ENCODE measurements around the gene IPO4.

IPO4 gene

DNA sequence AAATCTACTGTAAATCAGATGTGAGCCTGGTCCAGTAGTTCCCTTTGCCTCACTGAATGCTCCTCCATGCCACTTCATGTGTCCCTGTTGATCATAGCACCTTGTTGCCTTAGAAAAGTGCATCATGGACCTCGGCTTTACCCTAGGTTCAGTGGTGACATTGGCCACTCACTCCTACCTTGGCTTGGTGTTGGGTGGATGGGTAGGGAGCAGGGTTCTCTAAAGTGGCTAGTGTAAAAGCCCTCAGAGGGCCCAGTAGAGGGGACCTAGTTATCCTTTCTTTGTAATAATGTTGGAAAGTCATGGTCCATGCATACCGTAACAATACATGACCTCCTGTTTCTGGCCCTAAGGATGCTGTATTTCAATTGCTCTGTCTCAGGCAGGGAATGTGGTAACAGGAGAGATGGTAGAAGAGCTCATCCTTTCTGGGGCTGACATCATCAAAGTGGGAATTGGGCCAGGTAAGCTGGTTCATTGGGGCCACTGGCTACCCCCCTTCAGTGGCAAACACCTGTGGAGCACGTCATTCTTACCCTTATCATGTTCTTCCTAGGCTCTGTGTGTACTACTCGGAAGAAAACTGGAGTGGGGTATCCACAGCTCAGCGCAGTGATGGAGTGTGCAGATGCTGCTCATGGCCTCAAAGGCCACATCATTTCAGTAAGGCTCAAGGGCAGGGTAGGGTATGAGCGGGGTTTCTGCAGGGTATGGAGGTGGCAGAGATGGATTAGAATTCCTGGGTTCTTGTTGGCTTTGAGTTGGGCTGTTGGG, 48.3 kb upstream of the IPO4 start:
- Histone ChIP-seq H3K4me3 (ENCODE audit: low read depth, low read length) (no peak overlapping the region), H3K36me3 (ENCODE audit: control insufficient read depth in 2 of 2, insufficient read depth in 1 of 2, low read length in 2 of 2) (peaks cover 13 to 74% of the 10 kb centered on the region in 2 experiments; a peak in 2 of 3 replicates), H3K27ac (ENCODE audit: extremely low read depth, low read depth, low read length) (no peak overlapping the region), H3K4me1 (ENCODE audit: control insufficient read depth, insufficient read depth, low read length) (peaks cover 7% of the 10 kb centered on the region), H3K9me3 (ENCODE audit: control insufficient read depth, insufficient read depth, low read depth, low read length) (no peaks in the 10 kb centered on the region)
- peak; percentile 75 for TF ChIP-seq SCRT2 (tag by site-specific recombination; IDR thresholded peaks at IDR 0.05)
- TF ChIP-seq ZNF426 (tag by site-specific recombination; IDR thresholded peaks at IDR 0.05) = no peak
- TF ChIP-seq ZNF624 (tag by site-specific recombination; IDR thresholded peaks at IDR 0.05) = no peak
- no peak for TF ChIP-seq ZNF324 (tag by site-specific recombination; IDR thresholded peaks at IDR 0.05)
- CTCF ChIA-PET = interaction anchor here (0.5 to 2.9 kb wide), 3 partner anchors 8 to 61 kb away, joined by 3 to 20 read pairs (median 5); no protein-coding TSS in a partner anchor
- POLR2A ChIA-PET = interaction anchor here (1.4 to 1.7 kb wide), 2 partner anchors 21 to 24 kb away, joined by 4 read pairs; partner anchors contain the start of genes CHMP4A and MDP1

DNA sequence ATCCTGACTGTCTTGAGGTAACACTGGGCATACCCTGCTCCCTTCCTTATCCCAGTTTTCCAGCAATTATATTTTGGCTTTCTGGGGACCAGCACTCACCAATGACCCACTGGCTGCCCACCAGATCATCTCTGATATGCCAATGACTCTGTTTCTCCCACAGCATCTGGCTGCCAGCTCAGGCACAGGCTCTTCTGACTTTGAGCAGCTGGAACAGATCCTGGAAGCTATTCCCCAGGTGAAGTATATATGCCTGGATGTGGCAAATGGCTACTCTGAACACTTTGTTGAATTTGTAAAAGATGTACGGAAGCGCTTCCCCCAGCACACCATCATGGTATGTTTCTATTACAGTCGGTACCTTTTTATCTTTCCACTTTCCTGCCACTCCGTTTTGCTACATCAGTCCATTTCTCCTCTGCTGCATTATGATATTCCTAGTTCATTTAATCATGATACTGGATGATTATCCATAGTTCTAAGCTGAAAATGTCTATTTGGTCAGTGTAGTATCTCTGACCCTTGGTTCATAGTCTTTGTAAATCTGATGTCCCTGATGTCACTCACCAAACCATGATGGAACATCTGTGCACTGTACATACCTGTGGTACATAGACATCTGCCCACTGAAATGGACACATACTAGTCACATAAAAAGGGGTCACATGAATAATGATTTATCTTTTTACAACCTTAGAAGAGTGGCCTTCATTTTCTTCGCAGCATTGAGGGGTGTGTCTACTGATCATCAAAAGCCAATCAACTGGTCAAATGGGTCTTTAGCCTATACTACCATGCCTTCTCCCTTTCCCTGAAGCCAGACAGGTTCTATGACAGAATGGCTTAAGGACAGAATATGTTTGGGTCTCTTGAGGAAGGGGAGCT, 47.4 kb upstream of the IPO4 start:
- POLR2A ChIA-PET = interaction anchor here (1.4 to 1.5 kb wide), 2 partner anchors 23 kb away, joined by 4 to 5 read pairs; partner anchors contain the start of gene CHMP4A
- H3K4me1 ChIP-seq (ENCODE audit: control insufficient read depth, insufficient read depth, low read length) = peaks cover 7% of the 10 kb centered on the region
- CTCF ChIA-PET = interaction anchor here (0.7 to 2.9 kb wide), 3 partner anchors 21 to 97 kb away, joined by 5 to 20 read pairs (median 6); no protein-coding TSS in a partner anchor
- peaks cover 13 to 70% of the 10 kb centered on the region in 2 experiments; a peak in 2 of 3 replicates for H3K36me3 ChIP-seq (ENCODE audit: control insufficient read depth in 2 of 2, insufficient read depth in 1 of 2, low read length in 2 of 2)
- no peak overlapping the region for H3K27ac ChIP-seq (ENCODE audit: extremely low read depth, low read depth, low read length)
- no peak for TF ChIP-seq ZNF324 (tag by site-specific recombination; IDR thresholded peaks at IDR 0.05)
- no peak overlapping the region for H3K4me3 ChIP-seq (ENCODE audit: low read depth, low read length)
- H3K9me3 ChIP-seq (ENCODE audit: control insufficient read depth, insufficient read depth, low read depth, low read length) = no peaks in the 10 kb centered on the region

DNA sequence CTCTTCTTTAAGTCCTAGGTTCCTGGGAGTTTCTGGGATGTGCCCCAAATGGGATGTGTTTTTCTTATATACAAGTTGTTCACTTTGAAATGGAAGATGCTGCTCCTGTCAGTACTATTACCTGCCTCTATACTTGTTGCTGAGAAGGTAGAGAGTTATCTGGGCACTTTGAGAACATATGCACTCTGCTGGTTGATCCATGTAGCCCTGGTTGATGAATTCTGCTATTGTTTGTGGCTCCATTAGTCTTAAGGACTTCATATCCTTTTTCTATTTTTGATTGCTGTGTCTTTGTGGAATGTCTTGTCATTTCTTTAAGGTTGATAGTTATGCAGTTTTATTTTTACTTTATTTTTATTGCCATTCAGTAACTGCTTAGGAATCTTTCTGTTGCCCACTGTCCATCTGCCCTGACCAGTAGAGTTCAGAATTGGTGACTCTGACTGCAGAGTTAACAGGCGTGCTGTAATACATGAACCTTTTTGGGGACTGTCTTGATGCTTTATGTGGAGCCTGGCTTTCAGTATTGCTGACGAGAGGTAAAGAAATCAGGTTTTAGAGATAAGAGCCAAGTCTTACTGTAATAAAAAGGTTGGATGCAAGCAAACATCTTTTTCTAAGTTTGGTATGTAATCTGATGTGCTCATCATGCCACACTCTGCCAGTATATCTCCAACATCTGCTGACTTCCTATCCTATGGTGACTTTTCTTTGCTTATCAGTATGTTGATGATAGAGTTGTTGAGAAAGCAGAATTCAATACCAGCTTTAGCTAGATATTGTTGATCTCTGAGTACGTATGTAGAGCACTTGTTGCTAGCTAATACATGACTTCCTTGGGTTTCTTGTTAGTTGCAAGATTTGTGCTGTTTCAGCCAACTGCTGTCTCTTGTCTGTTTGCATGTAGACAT, 45.7 kb upstream of the IPO4 start:
- no peak overlapping the region for H3K4me3 ChIP-seq (ENCODE audit: low read depth, low read length)
- H3K9me3 ChIP-seq (ENCODE audit: control insufficient read depth, insufficient read depth, low read depth, low read length) = no peaks in the 10 kb centered on the region
- POLR2A ChIA-PET = interaction anchor here (0.6 to 1.8 kb wide), 6 partner anchors 8 to 889 kb away, joined by 3 to 10 read pairs (median 4); partner anchors contain the start of genes CHMP4A, CIDEB, IPO4 and TINF2
- H3K36me3 ChIP-seq (ENCODE audit: control insufficient read depth in 2 of 2, insufficient read depth in 1 of 2, low read length in 2 of 2) = peaks cover 12 to 58% of the 10 kb centered on the region in 2 experiments; a peak in 2 of 3 replicates
- H3K27ac ChIP-seq (ENCODE audit: extremely low read depth, low read depth, low read length) = no peak overlapping the region
- CTCF ChIA-PET = interaction anchor here (0.9 to 2.9 kb wide), 5 partner anchors 8 to 99 kb away, joined by 3 to 20 read pairs (median 6); partner anchors contain the start of genes CIDEB, MDP1 and TINF2
- peak; percentile 86 for TF ChIP-seq SCRT2 (tag by site-specific recombination; IDR thresholded peaks at IDR 0.05)
- peak; percentile 44; the same call in 1 of the 2 replicates for TF ChIP-seq SCRT1 (tag by site-specific recombination; IDR thresholded peaks at IDR 0.05; ENCODE audit: borderline replicate concordance)
- TF ChIP-seq ZNF600 (tag by site-specific recombination; IDR thresholded peaks at IDR 0.05) = no peak
- TF ChIP-seq, protein P1, sequence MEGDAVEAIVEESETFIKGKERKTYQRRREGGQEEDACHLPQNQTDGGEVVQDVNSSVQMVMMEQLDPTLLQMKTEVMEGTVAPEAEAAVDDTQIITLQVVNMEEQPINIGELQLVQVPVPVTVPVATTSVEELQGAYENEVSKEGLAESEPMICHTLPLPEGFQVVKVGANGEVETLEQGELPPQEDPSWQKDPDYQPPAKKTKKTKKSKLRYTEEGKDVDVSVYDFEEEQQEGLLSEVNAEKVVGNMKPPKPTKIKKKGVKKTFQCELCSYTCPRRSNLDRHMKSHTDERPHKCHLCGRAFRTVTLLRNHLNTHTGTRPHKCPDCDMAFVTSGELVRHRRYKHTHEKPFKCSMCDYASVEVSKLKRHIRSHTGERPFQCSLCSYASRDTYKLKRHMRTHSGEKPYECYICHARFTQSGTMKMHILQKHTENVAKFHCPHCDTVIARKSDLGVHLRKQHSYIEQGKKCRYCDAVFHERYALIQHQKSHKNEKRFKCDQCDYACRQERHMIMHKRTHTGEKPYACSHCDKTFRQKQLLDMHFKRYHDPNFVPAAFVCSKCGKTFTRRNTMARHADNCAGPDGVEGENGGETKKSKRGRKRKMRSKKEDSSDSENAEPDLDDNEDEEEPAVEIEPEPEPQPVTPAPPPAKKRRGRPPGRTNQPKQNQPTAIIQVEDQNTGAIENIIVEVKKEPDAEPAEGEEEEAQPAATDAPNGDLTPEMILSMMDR (tag by site-specific recombination; IDR thresholded peaks at IDR 0.05) = 0 out of 2 replicates have a peak, but pooled peaks have one; percentile 23
- H3K4me1 ChIP-seq (ENCODE audit: control insufficient read depth, insufficient read depth, low read length) = peaks cover 7% of the 10 kb centered on the region

DNA sequence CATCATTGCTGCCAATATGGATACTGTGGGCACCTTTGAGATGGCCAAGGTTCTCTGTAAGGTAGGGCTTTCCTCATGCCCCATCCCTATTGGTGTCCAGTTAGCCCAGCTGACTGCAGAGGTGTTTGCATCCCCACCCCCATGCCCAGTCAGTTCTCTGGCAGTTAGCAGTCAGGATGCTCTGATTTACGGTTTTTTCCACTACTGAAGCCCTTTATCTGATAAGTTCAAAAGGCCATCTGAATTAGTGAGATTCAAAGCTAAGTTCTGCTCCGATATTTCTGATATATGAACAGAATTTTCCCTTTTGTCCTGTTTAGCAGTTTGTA, 44.9 kb upstream of the IPO4 start:
- H3K9me3 ChIP-seq (ENCODE audit: control insufficient read depth, insufficient read depth, low read depth, low read length) = no peaks in the 10 kb centered on the region
- peak overlapping the region; percentile 69 for H3K4me3 ChIP-seq (ENCODE audit: low read depth, low read length)
- H3K4me1 ChIP-seq (ENCODE audit: control insufficient read depth, insufficient read depth, low read length) = peaks cover 7% of the 10 kb centered on the region
- peaks cover 12 to 51% of the 10 kb centered on the region in 2 experiments; a peak in 2 of 3 replicates for H3K36me3 ChIP-seq (ENCODE audit: control insufficient read depth in 2 of 2, insufficient read depth in 1 of 2, low read length in 2 of 2)
- POLR2A ChIA-PET = interaction anchor here (1.8 kb wide), 1 partner anchor 9 kb away, joined by 10 read pairs; the partner anchor contains the start of gene TINF2
- TF ChIP-seq, protein P2, sequence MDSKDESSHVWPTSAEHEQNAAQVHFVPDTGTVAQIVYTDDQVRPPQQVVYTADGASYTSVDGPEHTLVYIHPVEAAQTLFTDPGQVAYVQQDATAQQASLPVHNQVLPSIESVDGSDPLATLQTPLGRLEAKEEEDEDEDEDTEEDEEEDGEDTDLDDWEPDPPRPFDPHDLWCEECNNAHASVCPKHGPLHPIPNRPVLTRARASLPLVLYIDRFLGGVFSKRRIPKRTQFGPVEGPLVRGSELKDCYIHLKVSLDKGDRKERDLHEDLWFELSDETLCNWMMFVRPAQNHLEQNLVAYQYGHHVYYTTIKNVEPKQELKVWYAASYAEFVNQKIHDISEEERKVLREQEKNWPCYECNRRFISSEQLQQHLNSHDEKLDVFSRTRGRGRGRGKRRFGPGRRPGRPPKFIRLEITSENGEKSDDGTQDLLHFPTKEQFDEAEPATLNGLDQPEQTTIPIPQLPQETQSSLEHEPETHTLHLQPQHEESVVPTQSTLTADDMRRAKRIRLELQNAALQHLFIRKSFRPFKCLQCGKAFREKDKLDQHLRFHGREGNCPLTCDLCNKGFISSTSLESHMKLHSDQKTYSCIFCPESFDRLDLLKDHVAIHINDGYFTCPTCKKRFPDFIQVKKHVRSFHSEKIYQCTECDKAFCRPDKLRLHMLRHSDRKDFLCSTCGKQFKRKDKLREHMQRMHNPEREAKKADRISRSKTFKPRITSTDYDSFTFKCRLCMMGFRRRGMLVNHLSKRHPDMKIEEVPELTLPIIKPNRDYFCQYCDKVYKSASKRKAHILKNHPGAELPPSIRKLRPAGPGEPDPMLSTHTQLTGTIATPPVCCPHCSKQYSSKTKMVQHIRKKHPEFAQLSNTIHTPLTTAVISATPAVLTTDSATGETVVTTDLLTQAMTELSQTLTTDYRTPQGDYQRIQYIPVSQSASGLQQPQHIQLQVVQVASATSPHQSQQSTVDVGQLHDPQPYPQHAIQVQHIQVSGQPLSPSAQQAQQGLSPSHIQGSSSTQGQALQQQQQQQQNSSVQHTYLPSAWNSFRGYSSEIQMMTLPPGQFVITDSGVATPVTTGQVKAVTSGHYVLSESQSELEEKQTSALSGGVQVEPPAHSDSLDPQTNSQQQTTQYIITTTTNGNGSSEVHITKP (tag by site-specific recombination; IDR thresholded peaks at IDR 0.05) = no peak
- TF ChIP-seq ZNF341 (tag by site-specific recombination; IDR thresholded peaks at IDR 0.05; ENCODE audit: low read depth) (no peak), ZNF843 (tag by site-specific recombination; IDR thresholded peaks at IDR 0.05) (no peak)
- CTCF ChIA-PET = interaction anchor here (0.6 to 1.8 kb wide), 4 partner anchors 9 to 143 kb away, joined by 3 to 7 read pairs (median 3); partner anchors contain the start of genes CIDEB and TINF2
- peak overlapping the region; percentile 92; the same call in 1 of the 2 replicates for H3K27ac ChIP-seq (ENCODE audit: extremely low read depth, low read depth, low read length)
